GM11168 (cell line): Measurements from ENCODE around the gene ZNF778.
"Not testable (repeated sequence)": the region's sequence is repeated elsewhere in the genome, so short reads cannot be mapped to it uniquely, and the experiment has no call there.

Experiments
- in situ Hi-C: fragments of 300-500 bp; cut with MboI; formaldehyde crosslinking; loops from one replicate; pipeline ENCODE4 v1.12.0; 2022; ENCODE audit warnings: low sequenced_read_pairs; ENCODE audit not compliant: unreplicated experiment

Gene ZNF778

GRCh38 chr16:89247734-89248075, 30.2 kb downstream of the ZNF778 start:
- in situ Hi-C loops: not testable (repeated sequence)

GRCh38 chr16:89248196-89248982, 30.9 kb downstream of the ZNF778 start:
- in situ Hi-C loops: no loop called here

GRCh38 chr16:89253548-89254287, 36.2 kb downstream of the ZNF778 start:
- in situ Hi-C loops: no loop called here

GRCh38 chr16:89256651-89257254, 39.2 kb downstream of the ZNF778 start:
- in situ Hi-C loops: no loop called here

GRCh38 chr16:89257281-89257731, 39.8 kb downstream of the ZNF778 start:
- in situ Hi-C loops: no loop called here

- in situ Hi-C loops: no loop called here
These were observed 40.4 kb downstream of the ZNF778 start for GRCh38 chr16:89257757-89258465.

- in situ Hi-C loops: not testable (repeated sequence)
These were observed 42.4 kb downstream of the ZNF778 start for GRCh38 chr16:89259901-89260300.

- in situ Hi-C loops: no loop called here
These were observed 44.4 kb downstream of the ZNF778 start for GRCh38 chr16:89261691-89262563.

- in situ Hi-C loops: no loop called here
These were observed 47.5 kb downstream of the ZNF778 start for GRCh38 chr16:89264800-89265550.

- in situ Hi-C loops: no loop called here
These were observed 48.1 kb downstream of the ZNF778 start for GRCh38 chr16:89265647-89266046.

- in situ Hi-C loops: no loop called here
These were observed 49.1 kb downstream of the ZNF778 start for GRCh38 chr16:89266521-89267134.

GRCh38 chr16:89267746-89268145, 50.2 kb downstream of the ZNF778 start:
- in situ Hi-C loops: not testable (repeated sequence)

- in situ Hi-C loops: no loop called here
These were observed 51.1 kb downstream of the ZNF778 start for GRCh38 chr16:89268585-89268984.

GRCh38 chr16:89268987-89269735, 51.7 kb downstream of the ZNF778 start:
- in situ Hi-C loops: no loop called here

- in situ Hi-C loops: no loop called here
These were observed 52.5 kb downstream of the ZNF778 start for GRCh38 chr16:89269805-89270665.

- in situ Hi-C loops: no loop called here
These were observed 53.3 kb downstream of the ZNF778 start for GRCh38 chr16:89270666-89271345.
